ENCODE measurements around the gene HS3ST3A1. TPM values are rescaled to one million over a fixed set of nuclear protein-coding genes. Genes with fewer than 3 reads are reported as not detected.

The HS3ST3A1 gene
- total RNA-seq, 1 experiment from 2014 or later = 3.4 TPM

- no peak overlapping the region for H2BK15ac ChIP-seq (ENCODE audit: low read depth, low read length)
- no peaks in the 10 kb centered on the region for H3K4me1 ChIP-seq (ENCODE audit: insufficient read depth, low read length)
- no peak overlapping the region for H3K23ac ChIP-seq (ENCODE audit: insufficient read length, low read depth, low read length)
- no peak overlapping the region for H2AFZ ChIP-seq (ENCODE audit: low read length)
- Mint-ChIP-seq H3K9me3 (peaks cover 24 to 28% of the 10 kb centered on the region in 2 experiments), H3K27ac (no peak overlapping the region), H3K4me1 (no peaks in the 10 kb centered on the region), H3K36me3 (ENCODE audit: insufficient read depth in 1 of 3, low read depth in 3 of 3) (peaks cover 19 to 24% (median 19%) of the 10 kb centered on the region in 3 experiments), H3K4me3 (no peak overlapping the region), H3K27me3 (ENCODE audit: low read depth) (peaks cover 2% of the 10 kb centered on the region; the same call in 1 of the 2 replicates)
- no peak for TF ChIP-seq CTCF (conservative IDR thresholded peaks at IDR 0.05)
- H4K91ac ChIP-seq (ENCODE audit: insufficient read length, low read depth, low read length) = no peak overlapping the region
- no peak overlapping the region for H2AK5ac ChIP-seq (ENCODE audit: insufficient read length, low read length)
- H2BK20ac ChIP-seq (ENCODE audit: low read depth, low read length, poor library complexity, severe bottlenecking) = no peak overlapping the region
- peaks cover 18% of the 10 kb centered on the region for H3K9me3 ChIP-seq (ENCODE audit: control insufficient read depth, low read depth, low read length)
- no peak overlapping the region for H3K18ac ChIP-seq (ENCODE audit: insufficient read length, low read depth, low read length)
- no peak overlapping the region for H3K4me2 ChIP-seq (ENCODE audit: insufficient read depth, insufficient read length, low read length)
- H3K9ac ChIP-seq (ENCODE audit: extremely low read depth, insufficient read length, low read length) = no peak overlapping the region
- H3K56ac ChIP-seq (ENCODE audit: insufficient read length, low read depth, low read length) = no peak overlapping the region
- no peak overlapping the region for H3T11ph ChIP-seq (ENCODE audit: low read length)
- no peaks in the 10 kb centered on the region for H4K20me1 ChIP-seq (ENCODE audit: control insufficient read depth, insufficient read depth, insufficient read length)
- H3K23me2 ChIP-seq (ENCODE audit: insufficient read length, low read depth, low read length, poor library complexity, severe bottlenecking) = no peaks in the 10 kb centered on the region
- H4K5ac ChIP-seq (ENCODE audit: insufficient read length, low read depth, low read length) = no peak overlapping the region
- H3K27ac ChIP-seq (ENCODE audit: insufficient read length, low read depth, low read length) = no peak overlapping the region
- H2BK12ac ChIP-seq (ENCODE audit: insufficient read length, low read depth, low read length) = no peak overlapping the region
- no peak overlapping the region for H4K8ac ChIP-seq (replicated peaks; ENCODE audit: insufficient read length, low read depth, low read length)
- H3K79me2 ChIP-seq (ENCODE audit: insufficient read depth, low read length) = no peaks in the 10 kb centered on the region
- H3K14ac ChIP-seq (ENCODE audit: insufficient read depth, low read length) = no peak overlapping the region
- no peaks in the 10 kb centered on the region for H3K27me3 ChIP-seq (ENCODE audit: insufficient read depth, low read length)
- no peaks in the 10 kb centered on the region for H3K79me1 ChIP-seq (ENCODE audit: insufficient read depth, low read depth, low read length, poor library complexity, severe bottlenecking)
- H3K4ac ChIP-seq (ENCODE audit: low read depth, low read length) = no peak overlapping the region
- no peak overlapping the region for H2BK120ac ChIP-seq (ENCODE audit: low read depth, low read length, poor library complexity, severe bottlenecking)
- H2BK5ac ChIP-seq (ENCODE audit: insufficient read length, low read length) = no peak overlapping the region
- no peak for DNase-seq
These were observed 120.9 kb downstream of the HS3ST3A1 start for GRCh38 chr17:13480877-13481276.
